Measurements from ENCODE around the gene OR5AU1.

OR5AU1 gene

DNA sequence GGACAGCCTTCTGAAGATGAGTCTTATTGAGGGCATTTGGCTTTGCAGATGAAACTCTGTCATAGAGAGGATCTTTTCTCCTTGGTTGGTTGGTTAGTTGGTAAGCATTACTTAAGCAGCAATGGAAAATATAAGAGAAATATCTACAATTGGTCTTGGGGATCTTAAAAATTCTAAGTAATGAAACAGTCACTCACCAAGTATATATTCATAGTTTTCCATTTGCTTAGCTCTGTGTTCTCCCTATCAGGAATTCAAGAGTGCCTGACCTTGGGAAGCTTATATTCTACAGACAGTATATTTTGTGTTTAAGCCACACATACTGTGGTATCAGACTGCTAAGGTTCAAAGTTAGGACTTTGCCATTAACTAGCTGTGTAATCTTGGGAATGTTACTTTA, at the start of gene OR5AU1:
OR5AU1 (minus strand) TSS at position 101 of the 400 bp plus-strand sequence. CDS start 191 bp downstream, outside the sequence.
- no peak for DNase-seq (ENCODE audit: low spot score)

- no peak for DNase-seq (ENCODE audit: low spot score)
These were observed 49.3 kb upstream of the OR5AU1 start for GRCh38 chr14:21205026-21205677.

GRCh38 chr14:21204167-21205025, 48.5 kb upstream of the OR5AU1 start:
- no peak for DNase-seq (ENCODE audit: low spot score)

- DNase-seq (ENCODE audit: low spot score), result no peak
These were observed 47.8 kb upstream of the OR5AU1 start for GRCh38 chr14:21203470-21204166.

- DNase-seq (ENCODE audit: low spot score), result no peak
These were observed 46.8 kb upstream of the OR5AU1 start for GRCh38 chr14:21202463-21203358.

DNA sequence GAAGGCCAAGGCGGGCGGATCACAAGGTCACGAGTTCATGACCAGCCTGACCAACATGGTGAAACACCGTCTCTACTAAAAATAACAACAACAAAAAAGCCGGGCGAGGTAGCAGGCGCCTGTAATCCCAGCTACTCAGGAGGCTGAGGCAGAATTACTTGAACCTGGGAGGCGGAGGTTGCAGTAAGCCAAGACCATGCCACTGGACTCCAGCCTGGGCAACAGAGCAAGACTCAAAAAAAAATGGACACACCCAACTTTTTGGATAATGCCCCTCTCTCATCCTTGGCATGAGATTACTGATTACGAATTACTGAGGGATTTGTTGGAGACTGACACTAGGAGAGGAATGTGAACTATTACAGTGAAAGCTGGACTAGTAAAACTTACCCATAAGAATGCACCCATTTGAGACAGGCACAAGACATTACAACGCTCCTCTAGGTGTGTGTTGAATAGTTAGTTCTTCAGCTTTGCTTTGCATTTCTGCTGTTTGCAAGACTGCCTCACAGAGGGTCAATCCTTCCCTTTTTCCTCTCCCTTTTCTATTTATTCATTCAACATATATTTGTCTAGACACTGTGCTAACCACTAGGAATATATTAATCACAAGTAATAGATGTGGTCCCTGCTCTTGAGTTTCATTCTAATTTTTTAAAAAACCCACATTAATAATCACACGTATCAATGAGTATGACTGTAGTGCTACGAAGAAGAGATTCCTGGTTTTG, 46.0 kb upstream of the OR5AU1 start:
- DNase-seq (ENCODE audit: low spot score), result no peak

DNA sequence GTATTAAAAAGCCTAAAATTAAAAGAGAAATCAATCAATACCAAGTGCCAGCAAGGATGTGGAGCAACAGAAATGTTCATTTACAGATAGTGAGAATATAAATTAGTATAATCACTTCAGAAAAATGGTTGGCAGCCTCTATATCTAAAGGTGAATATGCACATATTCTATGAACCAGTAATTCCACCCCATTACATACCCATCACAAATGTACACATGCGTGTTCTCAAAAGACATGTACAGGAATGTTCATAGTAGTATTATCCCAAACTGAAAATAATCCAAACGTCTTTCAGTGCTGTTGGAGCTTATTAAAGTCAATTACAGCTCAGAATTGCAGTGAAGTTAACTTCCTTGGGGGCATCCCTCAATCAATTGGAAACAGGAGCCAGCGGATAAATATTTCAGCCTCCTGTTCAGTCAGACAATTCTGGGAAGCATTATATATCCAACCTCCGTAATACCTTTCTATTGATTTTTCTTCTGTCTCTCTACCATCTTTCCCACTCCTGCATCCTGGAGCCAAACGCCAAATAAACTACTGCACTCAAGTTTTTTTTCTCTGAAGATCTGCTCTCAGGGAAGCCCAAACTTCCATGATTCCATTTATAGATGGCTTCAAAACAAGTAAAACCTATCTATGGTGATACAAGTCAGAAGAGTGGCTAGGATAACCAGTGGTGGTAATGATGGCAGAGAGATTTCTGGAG, 45.0 kb upstream of the OR5AU1 start:
- no peak for DNase-seq (ENCODE audit: low spot score)

DNA sequence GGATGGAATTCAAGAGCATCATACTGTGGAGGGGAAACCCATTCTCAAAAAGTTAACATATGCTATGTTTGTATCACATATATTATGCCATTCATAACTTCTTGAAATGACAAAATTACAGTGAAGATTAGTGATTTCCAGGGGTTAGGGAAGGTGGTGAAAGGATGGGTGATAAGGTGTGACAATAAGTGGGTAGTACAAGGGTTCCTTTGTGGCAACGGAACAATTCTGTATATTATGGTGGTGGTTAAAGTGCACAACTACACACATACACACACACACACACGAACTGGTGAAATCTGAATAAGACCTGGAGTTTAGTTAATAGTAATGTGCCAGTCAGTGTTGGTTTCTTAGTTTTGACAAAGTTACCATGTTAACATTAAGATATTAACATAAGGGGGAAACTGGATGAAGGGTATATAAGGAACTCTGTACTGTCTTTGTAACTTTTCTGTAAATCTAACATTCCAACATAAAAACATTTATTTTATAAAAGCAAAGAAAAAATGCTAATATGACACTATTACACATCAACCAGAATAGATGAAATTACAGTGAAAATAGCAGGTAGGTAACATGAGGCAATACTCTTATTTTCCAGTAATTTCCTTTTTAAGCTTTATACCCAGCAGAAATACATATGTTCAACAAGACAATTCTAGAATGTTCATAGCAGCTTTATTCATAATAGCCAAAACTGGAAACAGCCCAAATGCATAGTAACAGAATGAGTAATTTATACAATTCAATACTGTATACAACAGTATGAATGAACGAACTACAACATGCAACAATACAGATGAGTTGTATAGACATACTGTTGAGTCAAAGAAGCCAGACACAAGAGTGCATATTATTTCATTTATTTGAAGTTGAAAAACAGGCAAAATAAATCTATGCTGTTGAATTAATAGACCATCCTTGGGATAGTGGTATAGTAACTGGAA, 44.0 kb upstream of the OR5AU1 start:
- DNase-seq (ENCODE audit: low spot score), result no peak

DNA sequence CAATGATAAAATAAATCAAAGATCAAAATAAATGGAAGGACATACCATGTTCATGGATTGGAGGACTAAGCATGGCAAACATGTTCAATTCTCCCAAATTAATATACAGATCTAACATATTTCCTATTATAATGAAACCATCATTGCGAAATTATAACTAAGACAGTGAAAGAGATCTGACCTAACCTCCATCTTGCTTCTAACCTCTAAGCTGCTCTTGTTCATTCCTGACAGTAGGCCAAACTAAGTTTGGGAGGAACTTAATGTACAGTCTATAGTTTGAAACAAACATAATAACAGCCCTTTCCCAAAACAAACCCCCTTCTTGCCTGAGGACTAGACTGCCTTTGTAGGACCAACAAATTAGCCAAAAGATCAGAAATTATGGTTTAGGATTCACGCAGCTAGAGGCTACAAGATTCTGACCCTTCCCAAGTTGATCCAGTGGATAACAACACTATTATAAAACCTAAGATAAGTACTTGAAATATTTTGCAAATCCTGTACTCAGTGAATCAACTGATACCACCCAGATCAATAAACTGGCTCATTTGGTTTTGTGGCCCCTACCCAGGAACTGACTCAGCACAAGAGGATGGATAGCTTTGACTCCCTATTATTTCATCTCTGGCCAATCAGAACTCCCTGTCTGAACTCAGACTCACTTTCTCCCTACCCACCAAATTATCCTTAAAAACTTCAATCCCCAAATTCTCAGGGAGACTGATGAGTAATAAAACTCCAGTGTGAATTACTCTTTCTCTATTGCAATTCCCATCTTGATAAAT, 41.7 kb upstream of the OR5AU1 start:
- DNase-seq (ENCODE audit: low spot score), result no peak

DNA sequence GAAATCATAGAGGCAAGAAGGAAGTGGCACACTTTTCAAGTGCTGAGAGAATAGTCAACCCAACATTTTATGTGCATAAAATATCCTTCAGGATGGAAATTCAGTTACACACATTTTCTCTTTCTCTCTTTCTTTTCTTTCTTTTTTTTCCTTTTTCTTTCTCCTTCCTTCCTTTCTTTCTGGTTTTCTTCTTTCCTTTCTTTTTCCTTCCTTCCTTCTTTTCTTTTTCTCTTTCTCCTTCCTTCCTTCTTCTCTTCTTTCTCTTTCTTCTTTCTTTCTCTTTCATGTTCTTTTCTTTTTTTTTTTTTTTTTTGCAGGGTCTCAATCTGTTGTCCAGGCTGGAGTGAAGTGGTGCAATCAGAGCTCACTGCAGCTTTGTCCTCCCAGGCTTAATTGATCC, 38.7 kb upstream of the OR5AU1 start:
- no peak for DNase-seq (ENCODE audit: low spot score)

GRCh38 chr14:21192875-21193535, 37.1 kb upstream of the OR5AU1 start:
- DNase-seq (ENCODE audit: low spot score), result no peak

- no peak for DNase-seq (ENCODE audit: low spot score)
These were observed 36.6 kb upstream of the OR5AU1 start for GRCh38 chr14:21192447-21192822.

DNA sequence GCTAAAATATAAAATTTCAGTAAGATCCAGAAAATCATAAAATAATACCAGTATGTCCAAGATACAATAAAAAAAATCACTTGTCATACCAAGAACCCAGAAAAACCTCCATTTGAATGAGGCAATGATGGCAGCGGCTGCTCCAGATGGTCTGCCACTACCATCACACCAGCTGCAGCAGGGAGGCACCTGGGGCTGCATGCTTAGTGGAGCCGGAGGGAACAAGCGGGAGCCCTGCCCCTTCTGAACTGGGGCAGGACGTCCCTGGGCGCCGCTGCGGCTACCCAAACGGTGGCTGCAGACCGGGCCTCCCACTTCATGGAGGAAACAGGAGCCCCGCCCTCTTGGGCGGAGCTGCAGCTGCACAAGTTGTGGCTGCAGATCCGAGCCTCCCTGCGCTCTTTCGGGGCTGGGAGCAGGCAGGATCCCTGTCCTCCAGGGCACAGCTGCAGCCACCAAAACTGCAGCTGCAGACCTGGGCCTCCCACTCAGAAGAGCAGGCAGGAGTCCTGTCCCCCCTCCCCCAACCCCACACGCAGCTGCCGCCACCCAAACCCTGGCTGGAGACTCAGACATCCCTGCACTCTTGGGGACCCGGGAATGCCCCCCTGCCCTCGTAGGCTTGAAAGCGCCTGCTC, 36.1 kb upstream of the OR5AU1 start:
- DNase-seq (ENCODE audit: low spot score), result no peak

DNA sequence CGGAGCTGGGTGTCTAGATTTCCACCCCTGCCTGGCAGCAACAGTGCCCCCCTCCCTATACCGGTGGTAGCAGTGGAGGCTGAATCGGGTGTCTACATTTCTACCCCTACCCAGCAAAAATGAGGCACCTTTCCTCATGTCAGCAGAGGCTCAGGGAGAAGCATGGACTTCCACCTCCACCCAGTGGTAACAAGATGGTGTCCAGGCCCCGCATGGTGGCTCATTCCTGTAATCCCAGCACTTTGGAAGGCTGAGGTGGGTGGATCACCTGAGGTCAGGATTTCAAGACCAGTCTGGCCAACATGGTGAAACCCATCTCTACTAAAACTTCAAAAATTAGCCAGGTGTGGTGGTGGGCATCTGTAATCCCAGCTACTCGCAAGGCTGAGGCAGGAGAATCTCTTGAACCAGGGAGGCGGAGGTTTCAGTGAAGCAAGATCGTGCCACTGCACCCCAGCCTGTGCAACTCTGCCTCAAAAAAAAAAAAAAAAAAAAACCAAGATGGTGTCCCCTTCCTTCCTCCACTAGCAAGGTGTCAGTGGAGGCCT, 35.5 kb upstream of the OR5AU1 start:
- DNase-seq (ENCODE audit: low spot score), result no peak

DNA sequence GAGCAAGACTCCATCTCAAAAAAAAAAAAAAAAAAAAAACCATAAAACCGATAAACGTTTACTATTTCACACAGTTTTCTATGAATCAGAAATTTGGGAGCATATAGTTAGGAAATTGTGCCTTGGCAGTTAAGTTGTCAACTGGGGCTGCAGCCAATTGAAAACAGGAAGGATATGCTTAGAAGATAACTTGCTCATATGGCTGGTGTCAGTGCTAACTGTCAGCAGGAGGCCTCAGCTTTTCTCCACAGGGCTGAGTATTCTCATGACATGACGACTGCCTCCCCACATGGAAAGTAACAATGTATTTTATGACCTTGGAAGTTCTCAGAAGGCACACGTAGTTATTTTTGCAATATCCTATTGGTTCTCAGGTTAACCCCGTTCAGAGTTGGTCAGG, 29.6 kb upstream of the OR5AU1 start:
- no peak for DNase-seq (ENCODE audit: low spot score)

DNA sequence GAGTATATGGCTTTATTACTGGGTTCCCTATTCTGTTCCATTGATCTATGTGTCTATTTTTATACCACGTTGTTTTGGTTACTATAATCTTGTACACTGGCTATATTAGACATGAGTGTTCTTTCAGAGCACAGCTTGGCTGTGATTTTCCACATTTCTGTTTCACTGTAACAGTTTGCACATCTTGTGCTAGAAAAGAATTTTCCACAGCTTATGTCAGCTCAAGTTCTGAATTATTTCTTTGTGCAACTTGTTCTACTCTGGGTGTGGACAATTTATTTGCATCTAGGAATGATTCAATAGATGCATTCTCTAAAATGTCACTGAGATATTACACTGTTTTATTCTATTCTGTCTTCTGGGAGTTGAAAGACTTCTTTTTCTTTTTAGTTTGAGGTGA, 28.4 kb upstream of the OR5AU1 start:
- no peak for DNase-seq (ENCODE audit: low spot score)

DNA sequence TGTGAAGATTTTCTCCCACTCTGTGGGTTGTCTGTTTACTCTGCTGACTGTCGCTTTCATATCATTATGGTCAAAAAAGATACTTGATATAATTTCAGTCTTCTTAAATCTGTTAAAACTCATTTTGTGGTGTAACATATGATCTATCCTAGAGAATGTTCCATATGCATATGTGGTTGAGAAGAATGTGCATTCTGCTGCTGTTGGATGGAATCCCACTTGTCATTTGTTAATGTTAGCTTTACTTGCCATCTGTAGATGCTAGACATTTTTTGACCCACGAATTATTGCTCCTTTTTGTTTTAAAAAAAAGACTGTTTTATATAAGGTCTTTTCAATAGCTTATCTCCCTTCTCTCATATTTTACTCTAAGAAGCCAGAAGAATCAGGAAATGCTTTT, 26.3 kb upstream of the OR5AU1 start:
- DNase-seq (ENCODE audit: low spot score), result no peak
